GM21737 (cell line): Measurements from ENCODE around the gene TCF15.

ENCODE experiments used
- ATAC-seq: cut with Tn5 transposase; IDR thresholded peaks from one replicate; pipeline ENCODE4 v1.9.1; 2021; ENCODE audit warnings: mild to moderate bottlenecking, moderate library complexity; ENCODE audit not compliant: unreplicated experiment

The TCF15 gene

DNA sequence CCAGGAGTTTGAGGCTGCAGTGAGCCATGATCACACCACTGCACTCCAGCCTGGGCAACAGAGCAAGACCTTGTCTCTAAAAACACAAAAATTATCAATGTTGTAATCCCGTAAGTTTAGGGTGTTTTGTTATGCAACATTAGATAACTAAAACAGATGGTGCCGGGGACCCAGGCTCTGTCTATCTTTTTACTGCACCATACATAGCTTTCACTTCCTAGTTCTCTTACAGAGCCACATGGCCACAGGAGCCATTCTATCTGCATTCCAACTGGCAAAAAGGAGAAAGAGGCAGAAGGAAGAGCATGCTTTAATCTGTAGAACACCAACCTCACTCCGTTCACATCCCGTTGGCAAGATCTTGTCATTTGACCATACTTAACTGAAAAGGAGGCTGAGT lies 5.4 kb upstream of the TCF15 start:
- ATAC-seq: no peak

DNA sequence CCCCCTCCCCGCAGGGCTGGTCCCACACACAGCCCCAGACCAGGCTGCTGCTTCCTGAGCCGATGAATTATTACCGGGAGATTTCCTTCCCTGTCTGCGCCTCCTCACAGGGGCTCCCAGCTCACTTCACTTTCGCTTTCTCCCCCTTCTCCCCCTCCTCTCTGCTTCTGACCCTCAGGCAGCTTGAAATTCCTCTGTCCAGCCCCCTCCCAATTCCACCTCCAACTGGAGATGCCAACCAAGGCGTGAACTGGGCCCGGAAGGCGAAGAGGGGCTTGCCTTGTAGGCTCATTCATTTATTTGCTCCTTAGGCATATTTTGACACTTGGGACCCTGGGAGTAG lies 1.7 kb upstream of the TCF15 start:
- no peak for ATAC-seq

DNA sequence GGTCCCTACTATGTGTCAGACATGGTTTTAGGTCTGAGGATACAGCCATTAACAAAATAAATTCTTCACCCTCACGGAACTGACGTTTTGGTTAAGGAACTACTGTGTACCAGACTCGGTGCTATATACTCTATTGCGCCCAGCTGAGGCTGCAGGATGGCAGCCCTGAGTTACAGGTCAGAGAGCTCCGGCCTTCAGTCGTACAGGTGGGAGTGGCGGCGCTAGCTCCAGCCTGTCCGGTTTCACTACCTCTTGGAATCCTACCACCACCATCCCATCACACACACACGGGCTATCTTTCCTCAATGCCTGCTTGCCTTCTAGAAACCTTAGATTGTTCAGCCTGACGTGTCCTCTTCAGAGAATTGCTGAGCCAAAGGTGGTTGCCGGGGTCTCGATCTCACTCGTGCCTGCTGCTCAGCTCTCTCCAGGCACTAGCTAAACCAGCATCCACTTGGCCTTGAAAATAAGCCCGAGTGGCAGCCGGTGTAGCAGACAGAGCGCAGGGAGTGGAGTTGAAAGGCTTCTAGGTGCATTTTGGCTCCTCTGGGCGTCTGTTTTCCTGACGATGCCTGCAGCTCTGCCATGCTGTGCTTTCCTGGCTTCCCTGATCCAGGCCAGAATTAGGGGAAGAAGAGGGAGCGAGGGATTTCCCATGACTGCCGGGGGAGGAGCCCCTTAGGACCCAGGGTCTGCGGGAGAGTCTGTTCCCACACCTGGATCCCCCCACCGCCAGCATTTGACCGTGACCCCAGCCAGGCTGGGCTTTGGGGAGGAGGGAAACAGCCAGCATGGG lies 1.1 kb upstream of the TCF15 start:
- ATAC-seq: no peak

- ATAC-seq: no peak
Measured at GRCh38 chr20:609371-609964, 641 bp downstream of the TCF15 start.

DNA sequence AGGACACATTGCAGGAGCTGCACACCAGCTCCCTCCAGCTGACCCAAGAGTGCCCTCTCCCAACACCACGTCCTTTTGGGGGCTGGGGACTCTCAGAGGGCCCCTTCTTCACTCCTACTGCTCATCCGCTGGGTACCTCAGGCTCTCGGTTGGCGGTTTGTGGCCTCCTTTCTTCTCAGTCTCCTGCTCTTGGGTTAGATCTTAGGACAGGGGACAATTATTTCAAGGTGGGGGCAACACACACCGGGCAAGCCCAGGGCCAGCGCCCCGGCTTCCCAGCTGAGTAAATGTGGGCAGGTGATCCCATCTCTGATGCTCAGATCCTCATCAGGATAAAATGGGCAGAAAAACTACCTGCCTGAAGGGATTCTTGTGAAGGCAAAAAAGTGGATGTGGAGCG lies 1.1 kb downstream of the TCF15 start:
- ATAC-seq: no peak

- ATAC-seq: no peak
Measured at GRCh38 chr20:607476-607875, 2.6 kb downstream of the TCF15 start.

- no peak for ATAC-seq
Measured at GRCh38 chr20:605237-605636, 4.9 kb downstream of the TCF15 start.

DNA sequence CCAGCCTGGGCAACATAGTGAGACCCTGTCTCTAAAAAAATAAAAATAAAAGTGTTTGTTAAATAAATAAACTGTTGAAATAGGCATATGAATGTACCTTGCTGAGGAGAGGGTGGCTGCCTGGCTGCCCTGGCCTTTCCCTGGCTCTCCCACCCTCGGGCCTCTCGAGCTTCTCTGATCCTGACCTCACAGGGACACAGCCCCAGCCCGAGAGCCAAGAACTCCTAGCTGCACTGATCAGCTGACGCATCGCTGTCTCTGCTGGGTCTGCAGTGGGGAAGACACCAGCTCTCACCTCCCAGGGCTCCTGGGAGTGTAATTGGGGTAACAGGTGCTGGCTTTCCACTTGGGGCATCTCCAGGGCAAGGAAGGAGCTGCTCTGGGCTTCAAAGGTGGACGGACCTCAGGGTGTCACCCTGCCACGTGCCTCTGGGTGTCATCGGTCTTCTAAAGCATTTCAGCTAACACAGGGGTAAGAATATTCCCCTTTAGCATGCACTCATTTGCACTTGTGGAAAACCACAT lies 6.9 kb downstream of the TCF15 start:
- ATAC-seq: no peak

DNA sequence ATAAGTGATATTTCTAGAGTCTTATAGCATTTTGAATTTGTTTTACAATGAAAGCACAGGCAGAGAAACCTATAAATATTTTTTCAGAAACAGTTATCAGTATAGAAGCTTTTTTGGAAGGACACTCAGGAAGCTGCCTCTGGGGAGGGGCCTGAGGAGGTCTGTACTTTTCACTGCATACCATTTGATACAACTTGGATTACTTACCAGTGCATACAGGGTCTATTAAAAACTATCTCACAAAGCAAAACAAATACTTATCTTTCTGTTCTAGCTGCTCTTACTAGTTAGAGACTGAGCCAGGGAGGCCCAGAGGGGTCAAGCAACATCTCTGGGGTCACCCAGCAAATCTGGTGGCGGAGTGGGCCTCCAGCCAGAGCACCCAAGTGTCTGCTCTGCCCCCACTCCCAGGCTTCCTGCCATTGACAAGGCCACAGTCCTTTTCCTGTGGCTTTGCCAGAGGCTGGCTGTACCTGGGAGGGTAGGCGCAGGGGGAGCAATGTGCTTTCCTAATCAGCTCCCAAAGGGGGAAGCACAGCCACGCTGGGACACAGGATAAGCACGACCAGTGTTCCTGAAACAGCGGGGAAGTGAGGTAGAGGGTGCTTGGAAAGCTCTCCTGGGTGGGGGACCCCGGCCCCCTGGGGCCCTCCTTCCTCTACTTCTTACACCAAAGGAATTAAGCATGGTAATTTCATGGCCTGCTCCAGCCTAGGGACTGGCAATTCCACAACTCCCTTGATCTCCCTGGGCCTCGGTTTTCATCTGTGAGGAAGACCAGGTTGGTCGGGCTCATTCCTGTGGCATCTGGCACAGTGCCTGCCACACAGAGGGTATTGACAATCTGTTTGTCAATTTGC lies 7.8 kb downstream of the TCF15 start:
- ATAC-seq: no peak

DNA sequence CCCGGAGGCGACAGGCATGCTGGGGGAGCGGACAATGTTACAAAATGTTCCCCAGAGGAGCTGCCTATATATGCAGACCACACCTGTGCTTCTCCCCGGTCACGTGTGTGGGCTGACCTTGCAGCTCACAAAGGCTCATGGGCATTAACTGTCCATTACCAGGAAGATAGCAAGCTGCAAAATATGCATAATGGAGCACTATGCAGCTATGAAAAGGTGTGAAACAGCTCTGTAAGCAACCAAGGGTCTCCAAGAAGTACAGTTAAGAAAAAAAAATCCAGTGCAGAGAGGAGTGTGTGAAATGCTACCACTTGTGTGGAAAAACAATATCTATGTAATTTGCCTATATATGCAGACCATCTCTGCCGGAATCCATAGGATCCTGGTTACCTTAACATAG lies 9.4 kb downstream of the TCF15 start:
- no peak for ATAC-seq

DNA sequence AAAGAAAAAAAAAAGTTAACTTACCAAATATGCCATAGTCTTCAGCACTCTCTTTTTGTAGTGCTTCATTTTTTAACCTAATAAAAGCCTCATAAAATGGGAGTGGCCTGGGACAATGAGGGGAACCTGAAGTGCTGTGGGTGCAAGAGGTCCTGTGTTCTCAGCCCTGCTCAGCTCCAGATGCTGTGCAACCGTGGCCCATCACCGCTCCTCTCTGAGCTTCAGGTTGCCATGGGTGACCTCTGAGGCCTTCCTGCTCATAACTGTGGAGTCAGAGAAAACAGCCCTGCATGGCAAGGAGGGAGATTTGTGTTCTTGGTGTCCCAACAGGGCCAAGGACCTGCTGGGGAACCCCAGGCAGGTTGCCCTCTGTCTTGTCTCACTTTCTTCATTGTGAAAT lies 10.0 kb downstream of the TCF15 start:
- ATAC-seq: no peak

- no peak for ATAC-seq
Measured at GRCh38 chr20:598133-598850, 11.8 kb downstream of the TCF15 start.

DNA sequence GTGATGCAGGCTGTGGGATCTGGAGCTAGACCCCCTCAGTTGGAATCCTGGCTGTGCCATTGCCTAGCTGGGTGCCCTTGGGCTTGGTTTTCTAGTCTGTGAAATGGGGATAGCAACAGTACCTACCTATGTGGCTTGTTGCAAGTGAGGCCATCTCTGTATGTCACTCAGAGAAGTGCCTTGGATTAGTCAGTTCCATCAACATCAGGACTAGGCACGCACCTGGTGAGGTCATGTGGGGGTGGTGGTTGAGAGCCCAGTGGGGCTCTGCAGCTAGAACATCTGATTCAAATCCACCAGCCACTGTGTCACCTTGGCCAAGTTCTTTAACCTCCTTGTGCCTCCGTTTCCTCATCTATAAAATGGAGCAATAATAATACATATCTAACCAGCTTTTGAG lies 12.5 kb downstream of the TCF15 start:
- ATAC-seq: no peak

GRCh38 chr20:595330-596308 lies 14.5 kb downstream of the TCF15 start:
- ATAC-seq: no peak

GRCh38 chr20:592506-592905 lies 17.6 kb downstream of the TCF15 start:
- no peak for ATAC-seq

DNA sequence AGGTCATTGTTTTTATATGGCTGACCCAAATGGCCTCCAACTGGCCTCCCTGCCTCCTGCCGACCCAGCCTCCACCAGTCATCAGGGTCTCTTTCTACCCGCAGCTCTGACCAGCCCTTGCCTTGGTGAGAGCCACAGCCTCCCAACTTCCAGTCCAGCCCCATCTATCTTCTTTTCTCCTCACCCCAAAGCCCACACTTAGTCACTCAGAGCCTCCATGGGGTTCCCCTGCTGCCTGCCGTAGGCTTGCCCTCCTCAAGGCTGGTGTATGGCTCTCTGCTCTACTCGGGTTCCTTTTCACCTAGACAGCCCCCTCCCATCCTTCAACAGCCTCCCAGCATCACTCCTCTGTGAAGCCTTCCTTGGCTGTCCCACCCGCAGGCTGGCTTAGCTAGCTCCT lies 18.2 kb downstream of the TCF15 start:
- ATAC-seq: no peak

DNA sequence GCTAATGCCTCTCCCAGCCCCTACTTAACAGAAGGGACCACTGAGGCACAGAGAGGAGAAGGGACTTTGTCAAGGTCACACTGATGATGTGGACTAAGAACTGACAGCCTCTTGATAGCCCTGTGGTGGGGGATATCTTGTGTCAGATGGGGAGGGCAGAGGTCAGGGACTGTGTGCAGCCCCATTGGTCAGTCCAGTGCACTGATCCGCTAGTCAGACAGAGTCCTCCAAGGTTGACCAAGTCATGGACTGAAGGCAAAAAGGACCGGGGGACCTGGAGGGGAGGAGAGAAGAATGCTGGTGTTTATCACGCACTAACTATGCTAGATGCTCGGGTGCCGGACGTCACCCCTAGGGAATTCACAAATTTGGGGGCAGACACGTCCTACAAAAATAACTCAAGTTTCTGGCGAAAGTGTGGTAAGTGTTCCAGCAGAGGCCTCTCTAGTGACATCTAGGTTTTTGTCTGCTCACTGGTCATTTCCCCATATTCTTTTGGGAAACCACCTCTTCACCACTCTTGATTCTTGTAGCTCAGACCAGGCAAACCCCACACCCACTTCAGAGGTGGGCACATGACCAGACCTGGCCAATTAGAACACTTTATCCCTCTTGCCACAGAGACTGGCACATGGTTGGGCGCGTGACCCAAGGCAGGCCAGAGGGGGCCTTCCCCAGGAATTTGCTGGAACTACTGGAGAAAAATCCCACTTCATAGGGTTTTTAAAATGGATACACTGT lies 21.0 kb downstream of the TCF15 start:
- ATAC-seq: peak; percentile 59

DNA sequence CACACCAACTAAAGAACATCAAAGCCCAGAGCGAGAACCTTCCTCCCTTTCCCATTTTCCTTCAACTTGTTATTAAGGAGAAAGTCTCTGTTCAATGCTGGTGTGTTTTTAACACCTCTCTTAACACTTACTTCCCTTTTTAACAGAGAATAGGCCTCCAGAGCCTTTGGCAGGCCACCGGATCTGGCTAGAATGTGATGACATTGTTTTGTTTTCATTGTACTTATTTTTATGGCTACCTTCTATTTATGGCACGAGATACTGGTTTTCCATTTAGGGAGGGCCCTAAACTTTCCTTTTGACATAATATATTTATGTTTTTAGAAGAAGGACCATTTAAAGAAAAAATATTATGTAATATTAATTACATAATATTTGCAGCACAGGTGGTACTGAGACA lies 21.6 kb downstream of the TCF15 start:
- no peak for ATAC-seq

DNA sequence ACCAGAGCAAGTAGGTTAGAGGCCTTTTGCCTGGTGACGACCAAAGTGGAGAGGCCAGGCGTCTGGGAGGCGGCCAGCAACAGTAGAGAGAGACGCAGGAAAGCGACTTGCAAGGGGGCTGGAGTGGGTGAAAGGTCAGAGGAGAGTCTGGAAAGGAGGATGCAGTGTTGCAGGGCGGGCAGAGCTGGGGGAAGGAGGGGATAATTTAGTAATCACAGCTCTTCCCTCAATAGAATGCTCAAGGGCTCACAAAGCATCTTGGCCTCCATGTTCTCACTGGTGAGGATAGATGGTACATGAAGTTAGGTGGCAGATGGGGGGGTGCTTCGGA lies 25.2 kb downstream of the TCF15 start:
- no peak for ATAC-seq
